K562 (cell line): ENCODE results near the gene LNX2. TPM values are rescaled to one million over a fixed set of nuclear protein-coding genes. Genes with fewer than 3 reads are reported as not detected.

Experiments
- ATAC-seq: fragments of 200-7000 bp; cut with Tn5 transposase; 3 replicates; pipeline ENCODE4 v1.9.1; 2020; ENCODE audit warnings: moderate library complexity
- BruUV-seq: library from RNA; stranded (reverse); fragments of 400-500 nt; replicated peaks from 2 replicates; lab custom pipeline; 2021; lab: Mats Ljungman, UMichigan
- CTCF ChIA-PET: fragments of 300-600 bp; formaldehyde crosslinking; extraction: SDS; loops from one replicate; lab custom pipeline; 2021; ENCODE audit warnings: low intra/inter-chr PET ratio; lab: Yijun Ruan, JAX
- POLR2A ChIA-PET: fragments of 300-600, 350-650 bp; sonication (Branson Sonifier 250); formaldehyde crosslinking; extraction: SDS; loops from one replicate; lab custom pipeline; 2021; ENCODE audit warnings: antibody characterized with exemption, inconsistent platforms; lab: Yijun Ruan, JAX
- DNase-seq, 4 experiments: peaks; one replicate each; pipeline versions ENCODE4 v3.0.0 to v3.0.0-alpha.2; 2011 to 2018; ENCODE audit warnings: low spot score in 3 of 4, mixed read lengths in 3 of 4; ENCODE audit errors: extremely low read depth in 1 of 4
- FAIRE-seq: peaks from 2 replicates; lab custom pipeline; 2011; peaks lifted over from hg19 to GRCh38; lab: Jason Lieb, UNC
- H2AFZ ChIP-seq: 2 replicates; pipeline ENCODE4 v1.6.0; 2011; ENCODE audit warnings: low read depth, low read length, control low read depth, inconsistent platforms
- H3K27ac ChIP-seq: fragments of 200-600 bp; 3 replicates; pipeline ENCODE4 v1.8.0; 2011; ENCODE audit warnings: low read depth, mild to moderate bottlenecking, control low read depth, inconsistent platforms, low read length, moderate library complexity, mixed read lengths; ENCODE audit errors: extremely low read depth
- H3K27me3 ChIP-seq, 2 experiments: fragments of 300-600 bp in 1 of 2; 2 replicates in 1 of 2; 3 replicates in 1 of 2; pipeline versions ENCODE4 v1.6.0 to v1.8.0; 2011; ENCODE audit warnings: inconsistent platforms in 2 of 2, low read length in 2 of 2, mild to moderate bottlenecking in 1 of 2, mixed read lengths in 1 of 2, moderate library complexity in 1 of 2; ENCODE audit not compliant: control insufficient read depth in 2 of 2, insufficient read depth in 2 of 2
- H3K36me3 ChIP-seq: fragments of 300-600 bp; 3 replicates; pipeline ENCODE4 v1.8.0; 2011; ENCODE audit warnings: mild to moderate bottlenecking, low read length, inconsistent platforms; ENCODE audit not compliant: control insufficient read depth, insufficient read depth
- H3K4me1 ChIP-seq, 2 experiments: fragments of 200-600 bp in 1 of 2; replicated peaks in 1 of 2; 2 replicates in 1 of 2; 3 replicates in 1 of 2; pipeline versions ENCODE4 v1.5.1 to v1.8.0; 2011; ENCODE audit warnings: inconsistent platforms in 2 of 2, low read length in 2 of 2, mild to moderate bottlenecking in 1 of 2, mixed read lengths in 1 of 2, moderate library complexity in 1 of 2; ENCODE audit not compliant: control insufficient read depth in 2 of 2, insufficient read depth in 2 of 2
- H3K4me2 ChIP-seq: 2 replicates; pipeline ENCODE4 v1.6.1; 2011; ENCODE audit warnings: low read length, control low read depth, inconsistent platforms, mixed read lengths; ENCODE audit not compliant: insufficient read depth
- H3K4me3 ChIP-seq: fragments of 200-600 bp; sonication (generic), shearing (Covaris generic); 2 replicates; pipeline ENCODE4 v1.5.1; 2016; ENCODE audit warnings: control low read depth, inconsistent platforms
- H3K79me2 ChIP-seq: fragments of 200-600 bp; 3 replicates; pipeline ENCODE4 v1.8.0; 2011; ENCODE audit warnings: low read length, inconsistent platforms; ENCODE audit not compliant: control insufficient read depth, insufficient read depth
- H3K9ac ChIP-seq, 2 experiments: 2 replicates each; pipeline versions ENCODE4 v1.6.0 to v1.6.1; 2011; ENCODE audit warnings: low read depth in 2 of 2, low read length in 2 of 2, control low read depth in 1 of 2, inconsistent platforms in 1 of 2, mild to moderate bottlenecking in 1 of 2, mixed read lengths in 1 of 2; ENCODE audit not compliant: insufficient read depth in 1 of 2
- H3K9me1 ChIP-seq: one replicate; pipeline ENCODE4 v1.6.0; 2011; ENCODE audit warnings: inconsistent platforms, mild to moderate bottlenecking, low read length, moderate library complexity; ENCODE audit not compliant: control insufficient read depth, insufficient read depth
- H3K9me3 ChIP-seq: replicated peaks from 2 replicates; pipeline ENCODE4 v1.5.1; 2011; ENCODE audit warnings: low read depth, low read length, inconsistent platforms; ENCODE audit not compliant: control insufficient read depth, insufficient read depth
- H4K20me1 ChIP-seq: replicated peaks from 2 replicates; pipeline ENCODE4 v1.6.1; 2011; ENCODE audit warnings: low read length, inconsistent platforms, mixed read lengths; ENCODE audit not compliant: control insufficient read depth, insufficient read depth
- ATF6 ChIP-seq: sonication (generic); formaldehyde crosslinking; IDR thresholded peaks from 2 replicates; pipeline ENCODE4 v1.4.0; 2020; ENCODE audit warnings: mild to moderate bottlenecking, missing genetic modification reagents
- CBX1 ChIP-seq: sonication (generic); IDR thresholded peaks from 2 replicates; pipeline ENCODE4 v1.6.1; 2016; ENCODE audit warnings: antibody characterized with exemption, low read depth, mild to moderate bottlenecking
- CTBP1 ChIP-seq: fragments of 450-650 bp; IDR thresholded peaks from 2 replicates; pipeline ENCODE4 v1.6.1; 2016; ENCODE audit warnings: borderline replicate concordance
- GABPB2 ChIP-seq: fragments of 250-450 bp; sonication (Bioruptor Pico); conservative IDR thresholded peaks from 2 replicates; pipeline ENCODE4 v1.5.1; 2021; ENCODE audit warnings: mild to moderate bottlenecking
- KDM5B ChIP-seq: fragments of 200-600 bp; sonication (generic); IDR thresholded peaks from 2 replicates; pipeline ENCODE4 v1.6.1; 2012; ENCODE audit warnings: low read depth, mild to moderate bottlenecking, moderate library complexity, low read length, control low read depth, inconsistent platforms; ENCODE audit not compliant: insufficient replicate concordance
- MTA3 ChIP-seq: fragments of 450-650 bp; formaldehyde crosslinking; IDR thresholded peaks from 2 replicates; pipeline ENCODE4 v1.6.1; 2017; ENCODE audit warnings: mild to moderate bottlenecking, borderline replicate concordance
- SIN3B ChIP-seq: fragments of 450-650 bp; IDR thresholded peaks from 2 replicates; pipeline ENCODE4 v1.6.1; 2017; ENCODE audit warnings: low read depth, mild to moderate bottlenecking, moderate library complexity
- STAT5B ChIP-seq: fragments of 250-450 bp; sonication (Bioruptor Pico); IDR thresholded peaks from 2 replicates; pipeline ENCODE4 v1.8.0; 2021; ENCODE audit warnings: mild to moderate bottlenecking, inconsistent platforms
- TGIF2 ChIP-seq: sonication (generic); formaldehyde crosslinking; IDR thresholded peaks from 2 replicates; pipeline ENCODE4 v1.8.1; 2022; ENCODE audit warnings: mild to moderate bottlenecking, missing genetic modification reagents, moderate library complexity
- ZC3H4 ChIP-seq: sonication (generic); formaldehyde crosslinking; IDR thresholded peaks from 2 replicates; pipeline ENCODE4 v1.9.0; 2021; ENCODE audit warnings: missing genetic modification reagents, borderline replicate concordance
- ZNF24 ChIP-seq: fragments of 450-650 bp; IDR thresholded peaks from 2 replicates; pipeline ENCODE4 v1.6.1; 2016
- ZNF354B ChIP-seq: fragments of 250-450 bp; sonication (Bioruptor Pico); IDR thresholded peaks from 2 replicates; pipeline ENCODE4 v1.4.0; 2020
- WGBS: fragments of 100-300 bp; shearing (Covaris generic); methylation state at CpG from one replicate; pipeline ENCODE4 v1.1.6; 2016; ENCODE audit warnings: low coverage, mixed read lengths; ENCODE audit not compliant: insufficient coverage; ENCODE audit errors: missing lambda C conversion rate; 5-methylcytosine and 5-hydroxymethylcytosine counted together
- in situ Hi-C: fragments of 300-500 bp; cut with MboI; formaldehyde crosslinking; loops from 4 replicates; pipeline ENCODE4 v1.15.0; 2018; ENCODE audit warnings: inconsistent platforms, mixed read lengths
- intact Hi-C: fragments of 100-400 bp; cut with micrococcal nuclease; formaldehyde crosslinking; loops from 2 replicates; pipeline ENCODE4 v1.14.2; 2022
- polyA plus RNA-seq, 8 experiments: library from polyadenylated mRNA; depleted of rRNA in 4 of 8; stranded (reverse) in 5 of 8; unstranded in 3 of 8; fragments of >200 nt; fragmentation: Nextera tagmentation in 2 of 8; fragmentation: Illumina TruSeq in 1 of 8; extraction: Ambion mirVana in 2 of 8; extraction: Trizol in 1 of 8; gene quantifications; 2 replicates each; pipeline versions ENCODE4 v1.2.1 to v1.2.3, GENCODE V29; 2011 to 2014; ENCODE audit warnings: inconsistent platforms in 1 of 8, missing spikeins in 1 of 8
- total RNA-seq, 7 experiments: library from RNA; depleted of rRNA in 6 of 7; stranded (reverse); fragments of >200 nt in 6 of 7; fragmentation: Illumina TruSeq in 2 of 7; extraction: Trizol in 2 of 7; gene quantifications; 2 replicates each; pipeline versions ENCODE4 v1.2.1 to v1.2.3, GENCODE V29; 2011 to 2021; ENCODE audit warnings: low replicate concordance in 1 of 7
- TF ChIP-seq, protein P1 (sequence below): fragments of 450-650 bp; formaldehyde crosslinking; IDR thresholded peaks from 2 replicates; pipeline ENCODE4 v1.4.0; 2020; ENCODE audit warnings: mild to moderate bottlenecking, moderate library complexity
- TF ChIP-seq, protein P2 (sequence below): fragments of 250-450 bp; sonication (Bioruptor Pico); IDR thresholded peaks from 2 replicates; pipeline ENCODE4 v1.8.0; 2021; ENCODE audit warnings: borderline replicate concordance, mild to moderate bottlenecking, moderate library complexity; ENCODE audit not compliant: poor library complexity, severe bottlenecking
- TF ChIP-seq, protein P3 (sequence below): fragments of 450-650 bp; IDR thresholded peaks from 2 replicates; pipeline ENCODE4 v1.6.1; 2018; ENCODE audit not compliant: partially characterized antibody

The LNX2 gene
- total and polyA plus RNA-seq, 9 of the 15 experiments (the other 6 are each of a cell fraction or from before 2014, with no cell fraction given) = 1.5 to 5.5 (median 4.0) TPM

- H4K20me1 ChIP-seq = no peaks in the 10 kb centered on the region
- no peak overlapping the region for H3K4me2 ChIP-seq
- H3K9me1 ChIP-seq = no peaks in the 10 kb centered on the region
- H2AFZ ChIP-seq = no peak overlapping the region
- ChIA-PET CTCF (no interaction called here), POLR2A (interaction anchor here (0.8 kb wide), 1 partner anchor 9 kb away, joined by 3 read pairs; no protein-coding TSS in a partner anchor)
- intact Hi-C loops = no loop called here
- no peaks in the 10 kb centered on the region for H3K4me1 ChIP-seq
- H3K27me3 ChIP-seq = no peaks in the 10 kb centered on the region; a peak in 1 of 5 replicates
- no peak for ATAC-seq
- H3K9ac ChIP-seq = no peak overlapping the region
- H3K79me2 ChIP-seq = no peaks in the 10 kb centered on the region
- WGBS = 0% methylated on average over 1 of the region's 1 CpG
- in situ Hi-C loops = loop anchor here (25.0 kb wide), 1 partner anchor 446 kb away; the partner anchor contains the start of gene CDX2
- DNase-seq = no peak
- no peak for FAIRE-seq
- no TSS peak for BruUV-seq
- H3K4me3 ChIP-seq = no peak overlapping the region
- no peaks in the 10 kb centered on the region for H3K9me3 ChIP-seq
- no peak overlapping the region for H3K27ac ChIP-seq
- H3K36me3 ChIP-seq = no peaks in the 10 kb centered on the region
- TF ChIP-seq CBX1 (no peak), MTA3 (no peak), STAT5B (CRISPR knock-in tag) (no peak), ZNF24 (no peak), ATF6 (no peak), TGIF2 (CRISPR knock-in tag) (no peak), SIN3B (no peak), CTBP1 (no peak), KDM5B (no peak), GABPB2 (no peak), ZC3H4 (CRISPR knock-in tag) (no peak), ZNF354B (CRISPR knock-in tag) (no peak)
- TF ChIP-seq, protein P1, sequence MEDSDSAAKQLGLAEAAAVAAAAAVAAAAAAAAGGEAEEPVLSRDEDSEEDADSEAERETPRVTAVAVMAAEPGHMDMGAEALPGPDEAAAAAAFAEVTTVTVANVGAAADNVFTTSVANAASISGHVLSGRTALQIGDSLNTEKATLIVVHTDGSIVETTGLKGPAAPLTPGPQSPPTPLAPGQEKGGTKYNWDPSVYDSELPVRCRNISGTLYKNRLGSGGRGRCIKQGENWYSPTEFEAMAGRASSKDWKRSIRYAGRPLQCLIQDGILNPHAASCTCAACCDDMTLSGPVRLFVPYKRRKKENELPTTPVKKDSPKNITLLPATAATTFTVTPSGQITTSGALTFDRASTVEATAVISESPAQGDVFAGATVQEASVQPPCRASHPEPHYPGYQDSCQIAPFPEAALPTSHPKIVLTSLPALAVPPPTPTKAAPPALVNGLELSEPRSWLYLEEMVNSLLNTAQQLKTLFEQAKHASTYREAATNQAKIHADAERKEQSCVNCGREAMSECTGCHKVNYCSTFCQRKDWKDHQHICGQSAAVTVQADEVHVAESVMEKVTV (CRISPR knock-in tag) = no peak
- TF ChIP-seq, protein P2, sequence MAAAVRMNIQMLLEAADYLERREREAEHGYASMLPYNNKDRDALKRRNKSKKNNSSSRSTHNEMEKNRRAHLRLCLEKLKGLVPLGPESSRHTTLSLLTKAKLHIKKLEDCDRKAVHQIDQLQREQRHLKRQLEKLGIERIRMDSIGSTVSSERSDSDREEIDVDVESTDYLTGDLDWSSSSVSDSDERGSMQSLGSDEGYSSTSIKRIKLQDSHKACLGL (CRISPR knock-in tag) = no peak
- TF ChIP-seq, protein P3, sequence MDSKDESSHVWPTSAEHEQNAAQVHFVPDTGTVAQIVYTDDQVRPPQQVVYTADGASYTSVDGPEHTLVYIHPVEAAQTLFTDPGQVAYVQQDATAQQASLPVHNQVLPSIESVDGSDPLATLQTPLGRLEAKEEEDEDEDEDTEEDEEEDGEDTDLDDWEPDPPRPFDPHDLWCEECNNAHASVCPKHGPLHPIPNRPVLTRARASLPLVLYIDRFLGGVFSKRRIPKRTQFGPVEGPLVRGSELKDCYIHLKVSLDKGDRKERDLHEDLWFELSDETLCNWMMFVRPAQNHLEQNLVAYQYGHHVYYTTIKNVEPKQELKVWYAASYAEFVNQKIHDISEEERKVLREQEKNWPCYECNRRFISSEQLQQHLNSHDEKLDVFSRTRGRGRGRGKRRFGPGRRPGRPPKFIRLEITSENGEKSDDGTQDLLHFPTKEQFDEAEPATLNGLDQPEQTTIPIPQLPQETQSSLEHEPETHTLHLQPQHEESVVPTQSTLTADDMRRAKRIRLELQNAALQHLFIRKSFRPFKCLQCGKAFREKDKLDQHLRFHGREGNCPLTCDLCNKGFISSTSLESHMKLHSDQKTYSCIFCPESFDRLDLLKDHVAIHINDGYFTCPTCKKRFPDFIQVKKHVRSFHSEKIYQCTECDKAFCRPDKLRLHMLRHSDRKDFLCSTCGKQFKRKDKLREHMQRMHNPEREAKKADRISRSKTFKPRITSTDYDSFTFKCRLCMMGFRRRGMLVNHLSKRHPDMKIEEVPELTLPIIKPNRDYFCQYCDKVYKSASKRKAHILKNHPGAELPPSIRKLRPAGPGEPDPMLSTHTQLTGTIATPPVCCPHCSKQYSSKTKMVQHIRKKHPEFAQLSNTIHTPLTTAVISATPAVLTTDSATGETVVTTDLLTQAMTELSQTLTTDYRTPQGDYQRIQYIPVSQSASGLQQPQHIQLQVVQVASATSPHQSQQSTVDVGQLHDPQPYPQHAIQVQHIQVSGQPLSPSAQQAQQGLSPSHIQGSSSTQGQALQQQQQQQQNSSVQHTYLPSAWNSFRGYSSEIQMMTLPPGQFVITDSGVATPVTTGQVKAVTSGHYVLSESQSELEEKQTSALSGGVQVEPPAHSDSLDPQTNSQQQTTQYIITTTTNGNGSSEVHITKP = no peak
These were observed 104.2 kb downstream of the LNX2 start for GRCh38 chr13:27516103-27516502.
